ENCODE results near the gene IMP4.

IMP4 gene

GRCh38 chr2:130336877-130337734 lies 5.6 kb upstream of the IMP4 start:
- DNase-seq = peak; percentile 94

- no peak for DNase-seq
These were observed 4.9 kb upstream of the IMP4 start for GRCh38 chr2:130337735-130338325.

DNA sequence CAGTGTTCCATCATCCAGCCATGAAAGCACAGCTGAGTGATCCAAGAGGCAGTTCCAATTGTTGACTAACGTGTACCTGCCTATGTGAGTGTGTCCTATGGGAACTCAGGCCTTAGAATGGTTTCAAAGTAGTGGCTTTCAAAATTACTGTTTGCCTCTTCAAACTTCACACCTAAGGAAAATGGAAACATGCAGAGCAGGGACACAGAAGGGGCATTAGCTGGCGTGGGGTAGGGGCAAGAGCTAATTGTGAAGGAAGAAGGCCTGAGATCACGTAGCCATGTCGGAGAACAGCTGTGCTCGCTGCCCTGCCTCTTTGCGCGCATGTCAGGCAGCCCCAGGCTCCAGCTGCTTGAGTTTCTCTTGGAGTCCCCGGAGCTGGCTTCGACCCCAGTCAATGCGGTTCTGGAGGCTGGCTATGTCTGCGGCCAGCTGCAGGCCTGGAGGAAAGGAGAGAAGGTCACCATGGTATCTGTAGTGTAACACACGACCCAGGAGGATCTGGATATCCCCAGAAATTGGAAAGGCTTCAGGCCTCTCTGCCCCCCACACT lies 3.8 kb upstream of the IMP4 start:
- DNase-seq = no peak

- no peak for DNase-seq
These were observed 2.6 kb upstream of the IMP4 start for GRCh38 chr2:130339885-130340745.

GRCh38 chr2:130341562-130342019 lies 1.1 kb upstream of the IMP4 start:
- peak; percentile 42 for DNase-seq

- DNase-seq = peak; percentile 97
These were observed 621 bp upstream of the IMP4 start for GRCh38 chr2:130342020-130342532.

DNA sequence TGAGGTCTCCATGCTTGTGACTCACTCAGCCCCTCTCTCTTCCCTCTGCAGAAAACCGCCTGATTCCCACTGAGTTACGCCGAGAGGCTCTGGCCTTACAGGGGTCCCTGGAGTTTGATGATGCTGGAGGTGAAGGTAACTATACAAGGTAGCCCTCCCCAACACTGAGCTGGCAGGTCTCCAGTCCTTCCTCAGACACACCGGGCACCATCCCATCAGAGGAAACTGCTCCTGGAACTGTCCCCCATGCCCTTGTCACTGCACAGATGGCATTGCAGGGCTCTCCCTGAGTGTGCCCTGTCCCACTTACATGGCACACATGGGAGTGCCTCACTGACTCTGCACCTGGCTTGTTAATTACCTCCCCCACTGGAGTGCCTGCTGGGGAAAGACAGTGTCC lies 1.9 kb downstream of the IMP4 start:
- DNase-seq = no peak

GRCh38 chr2:130345091-130345490 lies 2.4 kb downstream of the IMP4 start:
- no peak for DNase-seq

- no peak for DNase-seq
These were observed 2.9 kb downstream of the IMP4 start for GRCh38 chr2:130345611-130346010.

DNA sequence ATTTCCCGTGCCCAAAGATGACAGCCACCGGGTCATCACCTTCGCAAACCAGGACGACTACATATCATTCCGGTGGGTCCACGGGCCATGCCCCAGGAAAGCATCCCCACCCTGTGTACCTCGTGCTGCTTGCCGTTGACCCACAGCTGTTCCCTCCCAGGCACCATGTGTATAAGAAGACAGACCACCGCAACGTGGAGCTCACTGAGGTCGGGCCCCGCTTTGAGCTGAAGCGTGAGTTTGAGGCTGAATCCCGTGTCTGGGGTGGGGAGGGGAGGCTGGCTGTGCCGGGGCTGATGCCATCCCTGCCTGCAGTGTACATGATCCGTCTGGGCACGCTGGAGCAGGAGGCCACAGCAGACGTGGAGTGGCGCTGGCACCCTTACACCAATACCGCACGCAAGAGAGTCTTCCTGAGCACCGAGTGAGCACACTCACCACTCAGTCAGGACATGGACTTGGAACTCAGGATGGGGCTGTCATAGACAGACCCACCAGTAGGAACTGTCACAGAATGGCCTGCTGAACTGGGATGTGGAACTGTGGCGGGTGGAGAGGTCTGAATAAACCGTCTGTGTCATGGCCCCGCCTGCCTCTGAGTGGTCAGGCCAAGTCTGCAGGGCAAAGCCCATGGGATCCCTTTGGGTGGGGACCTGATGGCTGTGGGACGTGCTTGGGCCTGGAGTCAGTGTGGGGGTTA lies 3.5 kb downstream of the IMP4 start:
- DNase-seq = no peak

GRCh38 chr2:130346741-130347066 lies 4.0 kb downstream of the IMP4 start:
- no peak for DNase-seq

- no peak for DNase-seq
These were observed 4.7 kb downstream of the IMP4 start for GRCh38 chr2:130347220-130347925.

- no peak for DNase-seq
These were observed 6.5 kb downstream of the IMP4 start for GRCh38 chr2:130349174-130349573.

- no peak for DNase-seq
These were observed 9.0 kb downstream of the IMP4 start for GRCh38 chr2:130351711-130352110.

DNA sequence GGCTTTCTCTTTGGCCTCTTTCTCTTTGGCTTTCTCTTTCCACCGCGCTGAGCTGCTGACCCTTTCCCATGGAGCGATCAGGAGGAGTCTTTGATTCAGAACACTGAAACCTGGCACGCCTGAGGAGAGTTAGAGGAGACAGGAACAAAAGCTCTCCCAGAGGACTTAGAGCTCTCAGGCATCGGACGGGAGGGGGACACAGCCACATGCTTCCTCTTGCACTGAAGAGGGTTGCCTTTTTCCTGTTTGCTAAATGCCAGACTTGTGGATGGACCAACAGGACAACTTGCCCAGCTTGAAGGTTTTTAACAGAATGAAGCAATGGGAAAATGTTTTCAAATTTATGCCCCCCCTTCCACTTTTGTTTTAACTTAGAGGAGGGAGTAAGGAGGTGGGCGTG lies 9.5 kb downstream of the IMP4 start:
- DNase-seq = peak; percentile 16

- DNase-seq = peak; percentile 45
These were observed 10.8 kb downstream of the IMP4 start for GRCh38 chr2:130353291-130354138.

- no peak for DNase-seq
These were observed 11.4 kb downstream of the IMP4 start for GRCh38 chr2:130354139-130354428.

DNA sequence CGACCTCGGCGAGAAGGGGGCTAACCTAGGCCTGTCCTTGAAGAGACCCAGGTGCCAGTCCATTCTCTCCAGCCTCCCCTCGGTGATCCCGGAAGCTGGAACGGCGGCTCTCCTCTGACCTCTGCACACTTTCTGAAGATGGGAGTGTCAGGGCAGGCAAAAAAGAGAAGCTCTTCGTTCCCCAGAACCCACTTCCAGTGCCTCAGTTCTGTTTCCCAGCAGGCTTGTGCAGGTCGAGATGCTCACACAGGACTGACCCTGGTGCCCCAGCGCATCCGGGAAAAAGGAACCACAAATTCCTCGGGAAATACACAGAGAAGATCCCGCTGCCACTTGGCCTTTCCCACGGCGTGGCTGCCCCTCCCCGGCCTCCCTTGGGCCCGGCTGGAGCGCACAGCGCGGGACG lies 12.5 kb downstream of the IMP4 start:
- DNase-seq = no peak

GRCh38 chr2:130355578-130356431 lies 13.1 kb downstream of the IMP4 start, which contains the start of gene PTPN18:
PTPN18 (plus strand) TSS chr2:130356056; CDS start chr2:130356108, 52 bp downstream.
- peak; percentile 85 for DNase-seq

- no peak for DNase-seq
These were observed 15.2 kb downstream of the IMP4 start for GRCh38 chr2:130357864-130358263.

Data from NCI-H82 (cell line).